ENCODE results near the gene AP2A2.

Gene AP2A2

DNA sequence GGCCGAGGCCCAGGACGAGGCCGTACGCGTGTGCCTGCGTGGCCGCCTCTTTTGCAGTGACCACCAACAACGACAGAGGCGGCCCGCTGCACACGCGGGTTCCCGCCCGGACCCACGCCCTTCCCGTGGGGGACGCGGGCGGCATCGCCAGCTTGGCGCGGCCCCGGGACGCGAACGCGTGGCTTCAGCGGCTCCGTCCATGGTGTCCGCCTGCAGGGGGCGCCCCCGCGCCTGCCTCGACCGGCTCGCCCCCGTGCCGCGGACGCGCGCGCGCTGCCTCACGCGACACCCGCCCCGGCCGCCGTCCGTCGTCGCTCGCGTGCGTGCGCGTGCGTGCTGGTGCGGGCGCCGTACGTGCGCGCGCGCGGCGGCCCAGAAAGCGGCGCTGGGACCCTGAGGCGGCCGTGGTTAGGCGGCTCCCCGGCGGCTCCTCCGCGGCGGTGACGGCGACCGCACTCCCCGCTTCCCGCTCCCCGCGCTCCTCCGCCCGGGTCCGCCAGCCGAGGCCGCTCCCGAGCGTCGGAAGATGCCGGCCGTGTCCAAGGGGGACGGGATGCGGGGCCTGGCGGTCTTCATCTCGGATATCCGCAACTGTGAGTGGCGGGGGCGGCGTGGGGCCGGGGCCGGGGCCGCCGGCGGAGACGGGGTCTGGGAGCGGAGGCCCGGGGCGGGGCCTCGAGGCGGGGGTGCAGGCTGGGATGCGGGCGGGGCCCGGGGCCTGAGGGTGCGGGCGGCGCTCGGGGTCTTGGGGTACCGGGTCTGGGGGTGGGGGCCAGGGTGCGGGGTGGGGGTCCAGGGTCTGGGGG lies at the start of gene AP2A2:
Gene AP2A2, plus strand, starts transcription at position 375 of the 806 bp plus-strand sequence. Its CDS starts 152 bp downstream, at position 527.
- no peaks in the 10 kb centered on the region for H3K27me3 Mint-ChIP-seq
- no peaks in the 10 kb centered on the region for H3K9me3 Mint-ChIP-seq
- H3K36me3 Mint-ChIP-seq (ENCODE audit: low read depth): no peaks in the 10 kb centered on the region
- H3K4me1 Mint-ChIP-seq: peaks cover 29% of the 10 kb centered on the region
- H3K4me3 Mint-ChIP-seq: peak within 1 kb of the TSS; percentile 81
- H3K27ac Mint-ChIP-seq: peak within 1 kb of the TSS; percentile 77
- peak; percentile 81 for ATAC-seq
- DNase-seq: peak; percentile 95

DNA sequence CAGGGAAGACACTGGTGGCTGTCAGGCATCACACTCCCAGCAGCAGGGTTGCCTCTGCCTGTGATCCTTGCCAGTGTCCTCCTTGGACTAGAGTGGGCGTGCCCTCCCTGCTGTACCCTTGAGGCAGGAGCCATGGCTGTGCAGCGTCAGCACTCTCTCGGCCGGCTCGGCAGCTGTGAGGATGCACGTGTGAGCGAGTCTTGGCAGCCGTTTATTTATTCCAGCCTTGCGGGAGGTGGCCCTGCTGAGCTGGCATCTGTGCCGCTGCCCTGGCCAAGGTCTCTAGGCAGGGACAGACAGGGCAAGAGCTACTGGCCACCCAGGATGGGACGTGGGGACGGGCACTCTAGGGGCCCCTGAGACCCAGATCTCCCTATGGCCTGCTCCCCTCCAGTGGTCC lies 49.1 kb upstream of the AP2A2 start:
- H3K9me3 Mint-ChIP-seq: no peaks in the 10 kb centered on the region
- H3K27me3 Mint-ChIP-seq: no peaks in the 10 kb centered on the region
- DNase-seq: no peak
- ATAC-seq: no peak
- no peak overlapping the region for H3K27ac Mint-ChIP-seq
- H3K4me3 Mint-ChIP-seq: no peak overlapping the region
- no peaks in the 10 kb centered on the region for H3K4me1 Mint-ChIP-seq
- H3K36me3 Mint-ChIP-seq (ENCODE audit: low read depth): peaks cover 12% of the 10 kb centered on the region

DNA sequence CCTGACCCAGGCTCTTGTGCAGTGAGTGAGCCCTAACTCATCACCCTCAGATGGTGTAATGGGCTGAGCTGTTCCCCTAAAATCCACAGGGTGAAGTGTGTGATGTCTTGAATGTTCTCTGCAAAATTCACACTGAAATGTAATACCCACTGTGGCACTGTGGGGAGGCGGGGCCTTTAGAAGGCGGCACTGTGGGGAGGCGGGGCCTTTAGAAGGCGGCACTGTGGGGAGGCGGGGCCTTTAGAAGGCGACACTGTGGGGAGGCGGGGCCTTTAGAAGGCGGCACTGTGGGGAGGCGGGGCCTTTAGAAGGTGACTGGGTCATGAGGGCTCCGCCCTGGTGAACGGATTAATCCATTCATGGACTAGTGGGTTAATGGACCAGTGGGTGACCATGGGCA lies 48.1 kb upstream of the AP2A2 start:
- ATAC-seq: peak; percentile 51
- peak; percentile 35 for DNase-seq
- Mint-ChIP-seq H3K4me1 (no peaks in the 10 kb centered on the region), H3K27me3 (no peaks in the 10 kb centered on the region), H3K36me3 (ENCODE audit: low read depth) (peaks cover 17% of the 10 kb centered on the region), H3K9me3 (no peaks in the 10 kb centered on the region), H3K27ac (no peak overlapping the region), H3K4me3 (no peak overlapping the region)

DNA sequence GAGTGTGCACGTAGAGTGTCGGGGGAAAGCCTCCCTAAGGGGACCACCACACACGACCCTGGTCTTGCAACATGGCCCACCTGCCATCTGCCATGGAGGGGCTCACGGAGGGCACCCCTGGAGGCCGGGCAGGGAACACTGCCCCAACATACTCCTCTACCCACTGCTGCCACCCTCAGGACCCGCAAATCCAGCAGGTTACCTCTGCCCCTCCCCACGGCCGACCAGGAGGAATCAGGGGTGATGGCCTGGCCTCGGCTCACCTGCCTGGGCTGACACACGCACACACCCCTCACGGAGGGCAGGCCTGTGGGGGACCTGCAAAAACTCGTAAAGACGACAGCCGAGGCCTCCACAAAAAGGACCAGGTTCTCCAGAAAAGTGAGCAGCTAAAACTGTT lies 45.2 kb upstream of the AP2A2 start:
- Mint-ChIP-seq H3K27ac (no peak overlapping the region), H3K9me3 (no peaks in the 10 kb centered on the region), H3K27me3 (no peaks in the 10 kb centered on the region), H3K36me3 (ENCODE audit: low read depth) (peaks cover 12% of the 10 kb centered on the region), H3K4me3 (no peak overlapping the region), H3K4me1 (no peaks in the 10 kb centered on the region)
- ATAC-seq: no peak
- no peak for DNase-seq

DNA sequence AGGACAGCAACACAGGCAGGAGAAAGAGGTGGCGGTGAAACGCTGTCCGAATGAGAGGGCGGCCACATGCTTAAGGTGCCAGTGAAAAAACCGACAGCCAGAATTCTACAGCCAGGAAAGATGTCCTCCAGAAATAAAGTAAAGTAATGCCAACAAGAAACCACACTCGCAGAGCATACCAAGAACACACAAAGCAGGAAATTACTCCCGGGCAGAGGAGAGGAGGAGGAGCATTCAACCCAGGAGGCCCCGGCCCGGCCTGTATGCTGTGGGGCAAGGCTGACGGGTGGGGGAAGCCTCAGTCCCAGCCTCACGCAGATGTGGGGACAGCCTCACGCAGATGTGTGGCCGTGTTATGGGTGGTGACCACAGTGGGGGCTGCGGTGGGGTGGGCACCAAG lies 43.1 kb upstream of the AP2A2 start:
- ATAC-seq (no peak), DNase-seq (no peak)
- H3K27ac Mint-ChIP-seq: no peak overlapping the region
- no peak overlapping the region for H3K4me3 Mint-ChIP-seq
- H3K27me3 Mint-ChIP-seq: no peaks in the 10 kb centered on the region
- H3K4me1 Mint-ChIP-seq: no peaks in the 10 kb centered on the region
- H3K9me3 Mint-ChIP-seq: no peaks in the 10 kb centered on the region
- peaks cover 14% of the 10 kb centered on the region for H3K36me3 Mint-ChIP-seq (ENCODE audit: low read depth)

DNA sequence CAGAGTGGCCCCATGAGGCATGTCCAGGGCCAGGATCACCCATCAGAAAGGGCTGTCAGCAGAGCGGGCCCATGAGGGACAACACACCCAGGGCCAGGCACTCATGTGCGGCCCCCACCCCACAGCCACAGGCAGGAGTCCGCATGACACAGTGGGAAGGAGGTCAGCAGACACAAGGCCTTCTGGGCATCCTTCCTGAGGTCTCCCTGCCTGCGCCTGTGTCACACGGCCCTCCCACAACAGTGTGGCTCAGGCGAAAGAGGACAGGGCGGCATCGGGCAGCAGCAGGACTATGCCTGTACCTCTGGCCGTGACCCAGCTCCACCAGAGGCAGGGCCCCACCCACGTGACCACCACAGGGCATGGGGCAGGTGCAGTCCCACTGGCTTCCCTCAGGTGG lies 42.1 kb upstream of the AP2A2 start:
- Mint-ChIP-seq H3K27ac (no peak overlapping the region), H3K27me3 (no peaks in the 10 kb centered on the region)
- no peak for ATAC-seq

DNA sequence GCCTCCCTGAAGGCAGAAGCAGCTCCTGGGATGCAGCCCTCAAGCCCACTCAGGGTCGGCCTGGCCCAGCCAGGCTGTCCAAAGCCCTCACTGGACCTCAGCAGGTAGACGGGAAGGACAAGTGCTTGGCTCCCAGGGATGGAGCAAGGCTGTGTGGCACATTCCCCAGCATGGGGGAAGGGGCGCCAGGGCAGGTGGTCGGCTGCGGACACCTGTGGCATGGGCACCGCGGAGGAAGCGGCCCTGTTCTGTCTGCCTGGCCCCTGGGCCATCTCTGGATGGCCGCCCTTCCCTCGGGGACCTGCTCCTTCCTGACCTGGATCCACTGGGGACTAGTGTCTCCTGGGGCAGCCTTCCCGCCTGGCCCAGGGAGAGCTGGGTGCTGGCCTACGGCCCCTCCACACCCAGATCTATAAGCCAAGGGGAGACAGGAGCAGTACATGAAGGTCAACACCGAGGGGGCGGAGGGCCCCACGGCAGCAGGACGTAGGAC lies 41.0 kb upstream of the AP2A2 start:
- peaks cover 13% of the 10 kb centered on the region for H3K36me3 Mint-ChIP-seq (ENCODE audit: low read depth)
- H3K4me1 Mint-ChIP-seq: no peaks in the 10 kb centered on the region
- ATAC-seq (no peak), DNase-seq (no peak)
- no peaks in the 10 kb centered on the region for H3K9me3 Mint-ChIP-seq
- no peak overlapping the region for H3K4me3 Mint-ChIP-seq
- no peaks in the 10 kb centered on the region for H3K27me3 Mint-ChIP-seq
- H3K27ac Mint-ChIP-seq: no peak overlapping the region

More for the DNA sequence above, 42.1 kb upstream of the AP2A2 start:
- Mint-ChIP-seq H3K36me3 (ENCODE audit: low read depth) (peaks cover 16% of the 10 kb centered on the region), H3K4me3 (no peak overlapping the region), H3K4me1 (no peaks in the 10 kb centered on the region), H3K9me3 (no peaks in the 10 kb centered on the region)
- no peak for DNase-seq

DNA sequence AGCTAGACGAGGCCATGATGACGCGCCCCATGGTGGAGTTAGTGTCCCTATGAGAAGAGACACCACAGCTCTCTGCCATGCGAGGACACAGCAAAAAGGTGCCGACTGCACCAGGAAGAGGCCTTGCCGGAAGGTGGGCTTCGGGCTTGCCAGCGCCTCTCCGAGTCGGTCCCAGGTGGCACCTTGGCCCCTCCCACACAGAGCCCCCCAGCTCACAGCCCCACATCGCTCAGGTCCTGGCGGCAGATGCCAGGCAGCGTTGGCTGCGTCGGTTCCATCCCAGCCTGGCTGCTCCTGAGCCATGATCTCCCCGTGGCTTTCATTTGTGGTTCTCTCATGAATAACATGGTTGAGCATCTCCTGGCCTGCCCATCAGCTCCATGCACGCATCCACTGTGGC lies 39.1 kb upstream of the AP2A2 start:
- no peak for ATAC-seq
- H3K4me1 Mint-ChIP-seq: no peaks in the 10 kb centered on the region
- peaks cover 13% of the 10 kb centered on the region for H3K36me3 Mint-ChIP-seq (ENCODE audit: low read depth)
- H3K27me3 Mint-ChIP-seq: no peaks in the 10 kb centered on the region
- no peak for DNase-seq
- no peaks in the 10 kb centered on the region for H3K9me3 Mint-ChIP-seq
- no peak overlapping the region for H3K27ac Mint-ChIP-seq
- no peak overlapping the region for H3K4me3 Mint-ChIP-seq

DNA sequence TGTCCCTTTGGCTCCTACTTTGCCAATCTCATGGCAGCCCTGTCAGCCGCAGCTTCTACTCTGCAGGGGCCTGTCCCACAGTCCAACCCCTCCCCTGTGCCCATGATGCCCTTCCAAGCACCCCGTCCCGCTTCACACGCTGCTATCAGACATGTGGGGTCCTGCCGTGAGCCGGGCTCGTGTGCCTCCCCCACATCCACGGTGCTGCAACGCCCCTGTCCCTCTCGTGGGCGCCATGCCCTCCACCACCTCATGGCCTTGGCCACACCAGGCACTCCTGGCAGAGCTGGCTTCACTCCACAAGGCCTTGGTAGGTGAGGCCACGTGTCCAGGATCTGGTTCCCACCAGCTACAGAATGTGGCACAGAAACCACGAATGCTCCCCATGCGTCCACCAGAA lies 38.1 kb upstream of the AP2A2 start:
- ATAC-seq: no peak
- no peak overlapping the region for H3K4me3 Mint-ChIP-seq
- H3K27me3 Mint-ChIP-seq: no peaks in the 10 kb centered on the region
- no peak for DNase-seq
- H3K9me3 Mint-ChIP-seq: no peaks in the 10 kb centered on the region
- no peak overlapping the region for H3K27ac Mint-ChIP-seq
- peaks cover 7% of the 10 kb centered on the region for H3K36me3 Mint-ChIP-seq (ENCODE audit: low read depth)
- H3K4me1 Mint-ChIP-seq: no peaks in the 10 kb centered on the region

DNA sequence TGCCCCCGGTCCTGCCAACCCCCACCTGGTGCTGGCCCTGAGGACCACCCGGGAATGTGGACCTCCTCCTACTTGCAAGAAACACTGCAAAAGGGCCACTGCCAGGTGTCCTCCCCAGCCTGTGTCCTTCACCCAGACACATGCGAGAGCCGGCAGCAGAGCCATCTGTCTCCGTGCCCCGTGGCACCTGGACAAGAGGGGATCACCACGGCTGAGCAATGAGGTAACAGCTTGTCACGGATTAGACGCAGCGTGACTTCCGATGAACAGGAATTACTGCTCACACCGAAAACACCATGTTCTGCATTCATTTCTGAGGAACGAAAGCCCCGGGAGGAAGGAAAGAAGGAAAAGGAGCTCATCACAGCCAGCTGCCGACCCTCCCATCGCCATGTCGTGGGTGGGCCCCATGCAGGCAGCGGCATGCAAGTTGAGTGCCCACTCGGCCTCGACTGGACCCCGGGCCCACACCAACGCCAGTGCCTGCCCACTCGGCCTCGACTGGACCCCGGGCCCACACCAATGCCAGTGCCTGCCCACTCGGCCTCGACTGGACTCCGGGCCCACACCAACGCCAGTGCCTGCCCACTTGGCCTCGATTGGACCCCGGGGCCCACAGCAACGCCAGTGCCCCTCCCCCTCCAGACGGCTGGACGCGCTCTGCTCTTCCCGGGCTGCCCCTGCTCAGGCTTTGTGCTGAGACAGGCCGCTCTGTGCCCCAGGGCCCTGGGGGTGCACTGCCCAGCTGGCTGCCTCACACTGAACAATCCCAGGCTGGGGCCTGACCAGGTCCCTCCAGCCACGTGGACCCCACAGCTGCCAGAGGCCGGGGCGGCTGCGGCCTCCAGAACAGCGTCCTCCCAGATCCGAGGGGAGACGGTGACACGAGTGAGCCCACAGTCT lies 37.1 kb upstream of the AP2A2 start:
- DNase-seq: no peak
- Mint-ChIP-seq H3K4me3 (no peak overlapping the region), H3K9me3 (no peaks in the 10 kb centered on the region), H3K36me3 (ENCODE audit: low read depth) (peaks cover 7% of the 10 kb centered on the region), H3K27me3 (no peaks in the 10 kb centered on the region), H3K27ac (no peak overlapping the region), H3K4me1 (no peaks in the 10 kb centered on the region)
- no peak for ATAC-seq

DNA sequence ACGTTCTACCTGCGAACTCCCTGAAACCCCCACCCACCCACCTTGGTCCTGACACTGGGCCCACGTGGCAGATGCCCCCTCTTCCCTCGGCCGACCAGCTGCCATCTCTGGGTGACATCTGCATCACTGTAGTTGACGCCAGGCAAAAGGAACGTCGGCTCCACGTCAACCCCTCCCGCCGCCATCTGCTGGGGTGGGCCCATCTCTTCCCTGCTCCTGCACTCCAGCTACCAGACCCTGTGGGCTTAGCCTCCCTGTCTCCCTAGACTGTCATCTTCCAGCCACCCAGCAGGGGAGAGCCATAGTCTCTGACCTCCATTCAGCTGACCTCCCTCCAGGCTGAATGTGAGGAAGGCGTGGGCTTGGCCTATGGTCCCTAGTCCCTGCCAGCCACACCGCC lies 36.4 kb upstream of the AP2A2 start:
- ATAC-seq (no peak), DNase-seq (no peak)
- peaks cover 7% of the 10 kb centered on the region for H3K36me3 Mint-ChIP-seq (ENCODE audit: low read depth)
- H3K9me3 Mint-ChIP-seq: no peaks in the 10 kb centered on the region
- no peak overlapping the region for H3K27ac Mint-ChIP-seq
- no peaks in the 10 kb centered on the region for H3K27me3 Mint-ChIP-seq
- no peaks in the 10 kb centered on the region for H3K4me1 Mint-ChIP-seq
- no peak overlapping the region for H3K4me3 Mint-ChIP-seq

DNA sequence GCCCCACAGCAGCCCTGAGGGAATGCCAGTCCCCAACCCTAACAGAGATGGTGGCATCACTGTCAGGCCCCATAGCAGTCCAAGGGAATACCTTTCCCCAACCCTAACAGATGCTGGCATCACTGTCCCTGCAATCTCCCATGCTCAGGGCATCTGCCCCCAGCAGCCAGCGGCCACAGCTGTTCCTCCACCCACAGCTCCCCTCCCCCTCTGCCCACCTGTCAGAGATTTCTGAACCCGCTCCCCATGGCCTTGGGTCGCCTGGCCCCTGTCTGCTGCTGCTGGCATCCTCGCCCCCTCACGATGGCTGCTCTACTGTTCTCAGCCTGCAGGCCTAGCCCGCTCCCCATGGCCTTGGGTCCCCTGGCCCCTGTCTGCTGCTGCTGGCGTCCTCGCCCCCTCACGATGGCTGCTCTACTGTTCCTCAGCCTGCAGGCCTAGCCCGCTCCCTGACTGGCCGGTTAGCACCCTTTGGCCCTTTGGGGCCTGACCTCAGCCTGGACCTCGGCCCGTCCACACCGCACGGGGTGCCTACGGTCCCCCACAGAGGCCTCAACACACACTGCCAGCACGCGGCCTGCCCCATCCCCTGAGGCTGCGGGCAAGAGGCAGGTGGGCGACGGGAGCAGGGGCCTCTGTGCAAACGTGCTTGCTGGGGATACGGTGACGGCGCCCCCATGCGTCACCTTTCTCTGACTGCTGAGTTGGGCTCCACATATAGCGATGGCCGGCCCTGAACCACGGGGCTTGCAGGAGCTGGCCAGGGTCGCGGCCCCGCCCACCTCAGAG lies 35.8 kb upstream of the AP2A2 start:
- Mint-ChIP-seq H3K27ac (no peak overlapping the region), H3K27me3 (no peaks in the 10 kb centered on the region), H3K36me3 (ENCODE audit: low read depth) (peaks cover 7% of the 10 kb centered on the region), H3K4me1 (no peaks in the 10 kb centered on the region), H3K9me3 (no peaks in the 10 kb centered on the region), H3K4me3 (no peak overlapping the region)
- no peak for DNase-seq
- ATAC-seq: no peak

DNA sequence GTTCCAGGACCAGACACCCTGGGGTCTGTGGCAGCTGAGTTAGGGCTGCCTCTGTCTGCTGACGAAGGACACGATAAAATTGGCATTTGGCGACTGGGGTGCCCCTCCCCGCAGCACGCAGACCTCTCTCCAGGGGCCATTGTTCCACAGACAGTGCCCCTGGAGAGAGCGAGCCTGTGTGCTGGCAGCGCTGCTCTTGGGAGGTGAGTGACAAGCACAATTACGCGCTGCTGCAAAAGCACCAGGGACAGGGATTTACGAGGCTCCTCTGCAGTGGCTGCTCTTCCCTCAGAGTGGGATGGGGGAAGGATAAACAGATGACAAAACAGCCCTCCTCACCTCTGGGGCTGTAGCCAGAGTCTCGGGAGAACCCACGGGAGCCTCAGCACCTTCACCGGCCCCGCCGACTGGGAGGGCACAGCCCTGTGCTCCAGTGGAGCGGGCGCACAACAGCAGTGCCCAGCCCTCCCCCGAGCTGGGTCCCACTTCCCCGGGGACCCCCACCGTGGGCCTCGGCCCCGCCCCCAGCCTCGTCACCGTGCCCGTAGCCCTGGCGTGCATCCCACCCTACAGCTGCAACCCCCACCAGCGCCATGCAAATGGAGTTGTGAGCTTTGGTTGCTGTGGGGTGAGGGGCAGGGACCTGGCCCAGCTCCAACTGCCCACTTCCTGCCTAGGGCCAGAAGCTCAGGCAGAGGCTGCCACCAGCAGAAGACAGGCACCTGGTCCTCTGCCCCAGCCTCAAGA lies 34.7 kb upstream of the AP2A2 start:
- Mint-ChIP-seq H3K27me3 (no peaks in the 10 kb centered on the region), H3K27ac (no peak overlapping the region), H3K36me3 (ENCODE audit: low read depth) (peaks cover 7% of the 10 kb centered on the region), H3K4me1 (no peaks in the 10 kb centered on the region), H3K4me3 (no peak overlapping the region), H3K9me3 (no peaks in the 10 kb centered on the region)
- ATAC-seq: no peak
- no peak for DNase-seq

Data from activated naive CD8-positive, alpha-beta T cell treated with anti-CD3 and anti-CD28 coated beads, Interleukin-2, amount 50 U/mL, for 24 hours (primary cell).